ENCODE measurements around the gene USP22.

USP22 gene

GRCh38 chr17:21036361-21036881, 6.4 kb downstream of the USP22 start:
- Histone ChIP-seq H3K18ac (ENCODE audit: low read length) (no peak overlapping the region), H4K8ac (ENCODE audit: low read depth, low read length) (no peak overlapping the region), H3K14ac (ENCODE audit: low read length) (no peak overlapping the region), H4K91ac (ENCODE audit: low read depth, low read length, poor library complexity) (no peak overlapping the region), H2AFZ (ENCODE audit: low read length) (no peak overlapping the region), H2AK5ac (ENCODE audit: low read depth, low read length) (no peak overlapping the region), H2BK15ac (ENCODE audit: low read length) (no peak overlapping the region), H3K4me2 (ENCODE audit: insufficient read depth, low read length, poor library complexity, severe bottlenecking) (no peak overlapping the region), H3K9ac (ENCODE audit: low read depth, low read length, poor library complexity) (no peak overlapping the region), H3K9me3 (replicated peaks in 1 of 2; ENCODE audit: control insufficient read depth in 2 of 2, insufficient read depth in 1 of 2, low read depth in 1 of 2, low read length in 2 of 2) (peaks cover 0 to 15% of the 10 kb centered on the region in 2 donors), H3K79me1 (ENCODE audit: low read depth, low read length) (no peaks in the 10 kb centered on the region), H3K4ac (ENCODE audit: low read length) (no peak overlapping the region), H2BK5ac (ENCODE audit: low read length) (no peak overlapping the region), H3K4me3 (ENCODE audit: low read length in 2 of 2) (no peak overlapping the region), H3K27ac (replicated peaks; ENCODE audit: low read length) (no peak overlapping the region), H3K4me1 (ENCODE audit: control insufficient read depth in 2 of 2, insufficient read depth in 1 of 2, low read depth in 1 of 2, low read length in 2 of 2) (peaks cover 3 to 10% of the 10 kb centered on the region in 2 donors), H2BK120ac (ENCODE audit: low read depth, low read length) (no peak overlapping the region), H3K23ac (ENCODE audit: low read depth, low read length, poor library complexity) (no peak overlapping the region), H3K36me3 (replicated peaks in 1 of 2; ENCODE audit: control insufficient read depth in 2 of 2, insufficient read depth in 2 of 2, low read length in 2 of 2) (peaks cover 7 to 82% of the 10 kb centered on the region in 2 donors), H3K27me3 (ENCODE audit: control insufficient read depth in 3 of 3, insufficient read depth in 3 of 3, low read depth in 1 of 3, low read length in 3 of 3) (no peaks in the 10 kb centered on the region), H2BK12ac (ENCODE audit: low read length) (no peak overlapping the region)
- WGBS, 2 donors (ENCODE audit: extremely low coverage in 2 of 2, insufficient read length in 2 of 2, insufficient replicate concordance in 1 of 2) = no CpG with 5 or more reads among the region's 4 CpGs
- no peak for DNase-seq (ENCODE audit: low spot score)

GRCh38 chr17:21035406-21035805, 7.4 kb downstream of the USP22 start:
- no CpG with 5 or more reads among the region's 7 CpGs for WGBS, 2 donors (ENCODE audit: extremely low coverage in 2 of 2, insufficient read length in 2 of 2, insufficient replicate concordance in 1 of 2)
- no peak for DNase-seq (ENCODE audit: low spot score)
- Histone ChIP-seq H4K91ac (ENCODE audit: low read depth, low read length, poor library complexity) (no peak overlapping the region), H3K9ac (ENCODE audit: low read depth, low read length, poor library complexity) (no peak overlapping the region), H2BK5ac (ENCODE audit: low read length) (no peak overlapping the region), H3K4me3 (ENCODE audit: low read length in 2 of 2) (no peak overlapping the region), H3K14ac (ENCODE audit: low read length) (no peak overlapping the region), H3K9me3 (replicated peaks in 1 of 2; ENCODE audit: control insufficient read depth in 2 of 2, insufficient read depth in 1 of 2, low read depth in 1 of 2, low read length in 2 of 2) (peaks cover 0 to 15% of the 10 kb centered on the region in 2 donors), H3K18ac (ENCODE audit: low read length) (no peak overlapping the region), H2AFZ (ENCODE audit: low read length) (no peak overlapping the region), H4K8ac (ENCODE audit: low read depth, low read length) (no peak overlapping the region), H3K4me2 (ENCODE audit: insufficient read depth, low read length, poor library complexity, severe bottlenecking) (no peak overlapping the region), H2BK15ac (ENCODE audit: low read length) (no peak overlapping the region), H3K4ac (ENCODE audit: low read length) (no peak overlapping the region), H2BK12ac (ENCODE audit: low read length) (no peak overlapping the region), H3K4me1 (ENCODE audit: control insufficient read depth in 2 of 2, insufficient read depth in 1 of 2, low read depth in 1 of 2, low read length in 2 of 2) (peaks cover 3 to 10% of the 10 kb centered on the region in 2 donors), H3K23ac (ENCODE audit: low read depth, low read length, poor library complexity) (no peak overlapping the region), H2AK5ac (ENCODE audit: low read depth, low read length) (no peak overlapping the region), H3K27ac (replicated peaks; ENCODE audit: low read length) (no peak overlapping the region), H3K36me3 (replicated peaks in 1 of 2; ENCODE audit: control insufficient read depth in 2 of 2, insufficient read depth in 2 of 2, low read length in 2 of 2) (peaks cover 8 to 91% of the 10 kb centered on the region in 2 donors), H2BK120ac (ENCODE audit: low read depth, low read length) (no peak overlapping the region), H3K27me3 (ENCODE audit: control insufficient read depth in 3 of 3, insufficient read depth in 3 of 3, low read depth in 1 of 3, low read length in 3 of 3) (no peaks in the 10 kb centered on the region), H3K79me1 (ENCODE audit: low read depth, low read length) (no peaks in the 10 kb centered on the region)

GRCh38 chr17:21034340-21035235, 8.2 kb downstream of the USP22 start:
- Histone ChIP-seq H3K79me1 (ENCODE audit: low read depth, low read length) (no peaks in the 10 kb centered on the region), H3K18ac (ENCODE audit: low read length) (no peak overlapping the region), H4K91ac (ENCODE audit: low read depth, low read length, poor library complexity) (no peak overlapping the region), H3K9me3 (replicated peaks in 1 of 2; ENCODE audit: control insufficient read depth in 2 of 2, insufficient read depth in 1 of 2, low read depth in 1 of 2, low read length in 2 of 2) (peaks cover 0 to 15% of the 10 kb centered on the region in 2 donors), H3K9ac (ENCODE audit: low read depth, low read length, poor library complexity) (no peak overlapping the region), H3K36me3 (replicated peaks in 1 of 2; ENCODE audit: control insufficient read depth in 2 of 2, insufficient read depth in 2 of 2, low read length in 2 of 2) (peaks cover 6 to 91% of the 10 kb centered on the region in 2 donors), H3K4me2 (ENCODE audit: insufficient read depth, low read length, poor library complexity, severe bottlenecking) (no peak overlapping the region), H3K23ac (ENCODE audit: low read depth, low read length, poor library complexity) (no peak overlapping the region), H2BK12ac (ENCODE audit: low read length) (no peak overlapping the region), H2AFZ (ENCODE audit: low read length) (no peak overlapping the region), H3K27ac (replicated peaks; ENCODE audit: low read length) (no peak overlapping the region), H3K27me3 (ENCODE audit: control insufficient read depth in 3 of 3, insufficient read depth in 3 of 3, low read depth in 1 of 3, low read length in 3 of 3) (no peaks in the 10 kb centered on the region), H3K4ac (ENCODE audit: low read length) (no peak overlapping the region), H2BK120ac (ENCODE audit: low read depth, low read length) (no peak overlapping the region), H3K4me1 (ENCODE audit: control insufficient read depth in 2 of 2, insufficient read depth in 1 of 2, low read depth in 1 of 2, low read length in 2 of 2) (peaks cover 0 to 8% of the 10 kb centered on the region in 2 donors), H4K8ac (ENCODE audit: low read depth, low read length) (no peak overlapping the region), H2BK5ac (ENCODE audit: low read length) (no peak overlapping the region), H2AK5ac (ENCODE audit: low read depth, low read length) (no peak overlapping the region), H3K14ac (ENCODE audit: low read length) (no peak overlapping the region), H2BK15ac (ENCODE audit: low read length) (no peak overlapping the region), H3K4me3 (ENCODE audit: low read length in 2 of 2) (no peak overlapping the region)
- no peak for DNase-seq (ENCODE audit: low spot score)
- no CpG with 5 or more reads among the region's 13 CpGs for WGBS, 2 donors (ENCODE audit: extremely low coverage in 2 of 2, insufficient read length in 2 of 2, insufficient replicate concordance in 1 of 2)

- no peak overlapping the region for H3K4me3 ChIP-seq (ENCODE audit: low read length in 2 of 2)
- no peak overlapping the region for H2BK15ac ChIP-seq (ENCODE audit: low read length)
- H3K14ac ChIP-seq (ENCODE audit: low read length) = no peak overlapping the region
- no peak overlapping the region for H2AK5ac ChIP-seq (ENCODE audit: low read depth, low read length)
- peaks cover 3% of the 10 kb centered on the region for H3K79me1 ChIP-seq (ENCODE audit: low read depth, low read length)
- no peaks in the 10 kb centered on the region for H3K27me3 ChIP-seq (ENCODE audit: control insufficient read depth in 3 of 3, insufficient read depth in 3 of 3, low read depth in 1 of 3, low read length in 3 of 3)
- H3K9me3 ChIP-seq (replicated peaks in 1 of 2; ENCODE audit: control insufficient read depth in 2 of 2, insufficient read depth in 1 of 2, low read depth in 1 of 2, low read length in 2 of 2) = peaks cover 0 to 11% of the 10 kb centered on the region in 2 donors
- H3K23ac ChIP-seq (ENCODE audit: low read depth, low read length, poor library complexity) = no peak overlapping the region
- H3K36me3 ChIP-seq (replicated peaks in 1 of 2; ENCODE audit: control insufficient read depth in 2 of 2, insufficient read depth in 2 of 2, low read length in 2 of 2) = peaks cover 8 to 91% of the 10 kb centered on the region in 2 donors
- no peak overlapping the region for H4K8ac ChIP-seq (ENCODE audit: low read depth, low read length)
- no peak overlapping the region for H2BK5ac ChIP-seq (ENCODE audit: low read length)
- H3K4me2 ChIP-seq (ENCODE audit: insufficient read depth, low read length, poor library complexity, severe bottlenecking) = no peak overlapping the region
- no peak for DNase-seq (ENCODE audit: low spot score)
- H3K4ac ChIP-seq (ENCODE audit: low read length) = no peak overlapping the region
- no peak overlapping the region for H2AFZ ChIP-seq (ENCODE audit: low read length)
- no peak overlapping the region for H3K18ac ChIP-seq (ENCODE audit: low read length)
- no peak overlapping the region for H2BK12ac ChIP-seq (ENCODE audit: low read length)
- no peak overlapping the region for H2BK120ac ChIP-seq (ENCODE audit: low read depth, low read length)
- no peak overlapping the region for H4K91ac ChIP-seq (ENCODE audit: low read depth, low read length, poor library complexity)
- WGBS, 2 donors (ENCODE audit: extremely low coverage in 2 of 2, insufficient read length in 2 of 2, insufficient replicate concordance in 1 of 2) = no CpG with 5 or more reads among the region's 2 CpGs
- H3K9ac ChIP-seq (ENCODE audit: low read depth, low read length, poor library complexity) = no peak overlapping the region
- H3K4me1 ChIP-seq (ENCODE audit: control insufficient read depth in 2 of 2, insufficient read depth in 1 of 2, low read depth in 1 of 2, low read length in 2 of 2) = peaks cover 0 to 8% of the 10 kb centered on the region in 2 donors
- no peak overlapping the region for H3K27ac ChIP-seq (replicated peaks; ENCODE audit: low read length)
These were observed 9.5 kb downstream of the USP22 start for GRCh38 chr17:21033350-21033749.

All from neuronal stem cell (in vitro differentiated cells).